B cell (primary cell): Measurements from ENCODE around the gene SCARF1. TPM values are rescaled to one million over a fixed set of nuclear protein-coding genes. Genes with fewer than 3 reads are reported as not detected.

Experiments
- ATAC-seq: fragments of 200-7000 bp; cut with Tn5 transposase; one replicate; pipeline ENCODE4 v1.10.0; 2021; ENCODE audit warnings: low read depth, mild to moderate bottlenecking, moderate number of reproducible peaks, moderate library complexity
- CTCF ChIA-PET: fragments of 350-600 bp; sonication (Branson Sonifier 250); formaldehyde crosslinking; loops from one replicate; lab custom pipeline; 2021; ENCODE audit warnings: antibody characterized with exemption, inconsistent platforms; lab: Charles Lee
- POLR2A ChIA-PET: fragments of 350-600 bp; sonication (Branson Sonifier 250); formaldehyde crosslinking; loops from one replicate; lab custom pipeline; 2021; ENCODE audit warnings: antibody characterized with exemption; lab: Charles Lee
- DNase-seq: peaks from one replicate; pipeline ENCODE4 v3.0.0; 2013
- H2AFZ ChIP-seq: 2 replicates; pipeline ENCODE4 v1.6.1; 2012; ENCODE audit warnings: mild to moderate bottlenecking, low read depth, low read length; ENCODE audit not compliant: insufficient read depth, poor library complexity, severe bottlenecking
- H3K27ac ChIP-seq, 2 donors: 1 replicate in 1 of 2; 2 replicates in 1 of 2; pipeline ENCODE4 v1.5.1; 2012 to 2013; ENCODE audit warnings: low read length in 2 of 2, mild to moderate bottlenecking in 2 of 2, moderate library complexity in 1 of 2
- H3K27me3 ChIP-seq, 4 experiments: fragments of 200-600 bp in 1 of 4; sonication (generic) in 1 of 4; replicated peaks in 1 of 4; 1 replicate in 2 of 4; 2 replicates in 2 of 4; pipeline versions ENCODE4 v1.6.1 to v1.7.0; 2013 to 2016; ENCODE audit warnings: low read length in 3 of 4, mild to moderate bottlenecking in 2 of 4, mixed read lengths in 1 of 4, moderate library complexity in 1 of 4; ENCODE audit not compliant: insufficient read depth in 4 of 4, control insufficient read depth in 3 of 4; ENCODE audit errors: control extremely low read depth in 1 of 4
- H3K36me3 ChIP-seq, 2 experiments: replicated peaks in 1 of 2; 1 replicate in 1 of 2; 2 replicates in 1 of 2; pipeline versions ENCODE4 v1.6.1 to v1.7.1; 2013; ENCODE audit warnings: low read length in 1 of 2; ENCODE audit not compliant: insufficient read depth in 2 of 2, control insufficient read depth in 1 of 2; ENCODE audit errors: control extremely low read depth in 1 of 2, extremely low read depth in 1 of 2
- H3K4me1 ChIP-seq, 2 donors: fragments of 200-600 bp in 1 of 2; sonication (generic) in 1 of 2; 1 replicate in 1 of 2; 2 replicates in 1 of 2; pipeline versions ENCODE4 v1.5.1 to v1.6.1; 2013 to 2017; ENCODE audit warnings: low read length in 2 of 2; ENCODE audit not compliant: control insufficient read depth in 2 of 2, insufficient read depth in 2 of 2
- H3K4me2 ChIP-seq: replicated peaks from 2 replicates; pipeline ENCODE3; 2012; ENCODE audit warnings: mild to moderate bottlenecking, low read depth, low read length; ENCODE audit not compliant: poor library complexity, severe bottlenecking
- H3K4me3 ChIP-seq, 5 experiments: fragments of 200-600 bp in 1 of 5; sonication (generic) in 1 of 5; 1 replicate in 3 of 5; 2 replicates in 2 of 5; pipeline versions ENCODE4 v1.5.1 to v1.7.0; 2011 to 2016; ENCODE audit warnings: low read length in 4 of 5, mild to moderate bottlenecking in 4 of 5, low read depth in 2 of 5, control low read depth in 1 of 5, moderate library complexity in 1 of 5; ENCODE audit not compliant: insufficient read depth in 1 of 5; ENCODE audit errors: control extremely low read depth in 1 of 5, extremely low read depth in 1 of 5
- H3K79me2 ChIP-seq: fragments of 200-600 bp; sonication (generic); one replicate; pipeline ENCODE4 v1.6.0; 2016; ENCODE audit warnings: low read length; ENCODE audit not compliant: control insufficient read depth, insufficient read depth
- H3K9ac ChIP-seq: fragments of 200-600 bp; sonication (generic); 2 replicates; pipeline ENCODE4 v1.6.1; 2017; ENCODE audit warnings: mild to moderate bottlenecking, low read length, moderate library complexity
- H3K9me3 ChIP-seq, 3 donors: one replicate each; pipeline versions ENCODE4 v1.6.1 to v1.7.1; 2013; ENCODE audit warnings: low read length in 2 of 3; ENCODE audit not compliant: control insufficient read depth in 2 of 3, insufficient read depth in 1 of 3; ENCODE audit errors: control extremely low read depth in 1 of 3
- H4K20me1 ChIP-seq: 2 replicates; pipeline ENCODE4 v1.6.0; 2012; ENCODE audit warnings: mild to moderate bottlenecking, low read length; ENCODE audit not compliant: insufficient read depth, control insufficient read depth, poor library complexity, severe bottlenecking
- H3K27ac Mint-ChIP-seq: one replicate; pipeline ENCODE4 v1.8.0; 2021; ENCODE audit warnings: mixed read lengths
- H3K27me3 Mint-ChIP-seq: one replicate; pipeline ENCODE4 v1.8.0; 2021; ENCODE audit warnings: mixed read lengths
- H3K4me1 Mint-ChIP-seq: one replicate; pipeline ENCODE4 v1.8.0; 2021; ENCODE audit warnings: mixed read lengths
- H3K4me3 Mint-ChIP-seq: one replicate; pipeline ENCODE4 v1.8.0; 2021; ENCODE audit warnings: mixed read lengths
- H3K9me3 Mint-ChIP-seq: one replicate; pipeline ENCODE4 v1.8.0; 2022; ENCODE audit warnings: mixed read lengths; ENCODE audit not compliant: insufficient read depth
- EZH2 ChIP-seq: IDR thresholded peaks from 2 replicates; pipeline ENCODE4 v1.6.1; 2012; ENCODE audit warnings: borderline replicate concordance, low read depth, mild to moderate bottlenecking, moderate library complexity, low read length; ENCODE audit not compliant: insufficient read depth, poor library complexity, severe bottlenecking
- whole genome bisulfite sequencing: methylation state at CpG from one replicate; pipeline ENCODE4 v1.1.5; 2013; ENCODE audit warnings: missing lambda C conversion rate; ENCODE audit not compliant: insufficient coverage; 5-methylcytosine and 5-hydroxymethylcytosine counted together
- intact Hi-C: fragments of 100-400 bp; cut with micrococcal nuclease; formaldehyde crosslinking; loops from one replicate; pipeline ENCODE4 v1.10.0; 2022
- polyA plus RNA-seq: library from polyadenylated mRNA; depleted of rRNA; stranded (reverse); fragments of >200 nt; gene quantifications from 2 replicates; pipeline ENCODE4 v1.2.3, GENCODE V29; 2012
- total RNA-seq, 2 donors: library from RNA; stranded (reverse); fragments of 120-200 nt in 1 of 2; gene quantifications; 1 replicate in 1 of 2; 2 replicates in 1 of 2; pipeline versions ENCODE4 v1.2.3 to v1.2.4, GENCODE V29; 2013 to 2022
- TF ChIP-seq, protein P1 (sequence below): fragments of 200-600 bp; IDR thresholded peaks from one replicate; pipeline ENCODE4 v1.8.0; 2022; ENCODE audit warnings: antibody characterized with exemption, mild to moderate bottlenecking

The SCARF1 gene
- total and polyA plus RNA-seq, 2 donors (not counting 1 experiment from before 2014, with no cell fraction given), result 0.54 to 3.7 TPM

DNA sequence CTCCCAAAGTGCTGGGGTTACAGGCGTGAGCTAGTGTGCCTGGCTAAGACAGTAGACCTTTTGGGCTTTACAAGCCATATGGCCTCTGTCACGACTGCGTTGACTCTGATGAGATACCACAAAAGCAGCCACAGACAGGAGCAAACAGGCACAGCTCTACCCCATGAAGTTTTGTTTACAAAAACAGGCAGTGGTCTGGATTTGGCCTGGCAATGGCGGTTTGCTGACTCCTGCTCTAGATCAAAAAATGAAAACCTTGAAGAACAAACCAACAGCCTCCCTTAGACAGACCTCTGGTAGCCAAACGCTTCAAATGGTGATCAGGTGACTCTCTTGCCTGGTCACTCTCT lies 37.6 kb downstream of the SCARF1 start:
- Mint-ChIP-seq H3K27me3 (no peaks in the 10 kb centered on the region), H3K27ac (peak overlapping the region; percentile 83), H3K4me1 (peaks cover 27% of the 10 kb centered on the region), H3K9me3 (no peaks in the 10 kb centered on the region), H3K4me3 (peak overlapping the region; percentile 72)
- DNase-seq (no peak), ATAC-seq (no peak)
- intact Hi-C loops, result loop anchor here (1.0 to 2.0 kb wide), 2 partner anchors 15 to 21 kb away; partner anchors contain the start of gene SLC43A2
- TF ChIP-seq, protein P1, sequence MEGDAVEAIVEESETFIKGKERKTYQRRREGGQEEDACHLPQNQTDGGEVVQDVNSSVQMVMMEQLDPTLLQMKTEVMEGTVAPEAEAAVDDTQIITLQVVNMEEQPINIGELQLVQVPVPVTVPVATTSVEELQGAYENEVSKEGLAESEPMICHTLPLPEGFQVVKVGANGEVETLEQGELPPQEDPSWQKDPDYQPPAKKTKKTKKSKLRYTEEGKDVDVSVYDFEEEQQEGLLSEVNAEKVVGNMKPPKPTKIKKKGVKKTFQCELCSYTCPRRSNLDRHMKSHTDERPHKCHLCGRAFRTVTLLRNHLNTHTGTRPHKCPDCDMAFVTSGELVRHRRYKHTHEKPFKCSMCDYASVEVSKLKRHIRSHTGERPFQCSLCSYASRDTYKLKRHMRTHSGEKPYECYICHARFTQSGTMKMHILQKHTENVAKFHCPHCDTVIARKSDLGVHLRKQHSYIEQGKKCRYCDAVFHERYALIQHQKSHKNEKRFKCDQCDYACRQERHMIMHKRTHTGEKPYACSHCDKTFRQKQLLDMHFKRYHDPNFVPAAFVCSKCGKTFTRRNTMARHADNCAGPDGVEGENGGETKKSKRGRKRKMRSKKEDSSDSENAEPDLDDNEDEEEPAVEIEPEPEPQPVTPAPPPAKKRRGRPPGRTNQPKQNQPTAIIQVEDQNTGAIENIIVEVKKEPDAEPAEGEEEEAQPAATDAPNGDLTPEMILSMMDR, result no peak
- TF ChIP-seq EZH2, result no peak
- no peaks in the 10 kb centered on the region for H3K27me3 ChIP-seq
- no peak overlapping the region for H2AFZ ChIP-seq
- ChIA-PET POLR2A (interaction anchor here (0.9 to 2.3 kb wide), 8 partner anchors 10 to 46 kb away, joined by 3 to 16 read pairs (median 4); partner anchors contain the start of genes PITPNA and SLC43A2), CTCF (interaction anchor here (0.8 to 1.7 kb wide), 6 partner anchors 8 to 243 kb away, joined by 3 to 8 read pairs (median 4); no protein-coding TSS in a partner anchor)
- peaks cover 0 to 34% of the 10 kb centered on the region in 2 experiments for H3K36me3 ChIP-seq
- H3K27ac ChIP-seq, result no peak overlapping the region
- 89% methylated on average over 5 of the region's 5 CpGs for WGBS
- H3K9me3 ChIP-seq, result no peaks in the 10 kb centered on the region
- peaks cover 22% of the 10 kb centered on the region for H3K79me2 ChIP-seq
- no peak overlapping the region for H3K4me3 ChIP-seq
- peaks cover 22% of the 10 kb centered on the region for H4K20me1 ChIP-seq
- peaks cover 0 to 19% of the 10 kb centered on the region in 2 donors for H3K4me1 ChIP-seq
- no peak overlapping the region for H3K9ac ChIP-seq
- no peak overlapping the region for H3K4me2 ChIP-seq

GRCh38 chr17:1606352-1606985 lies 39.1 kb downstream of the SCARF1 start:
- no peaks in the 10 kb centered on the region for H3K9me3 Mint-ChIP-seq
- Histone ChIP-seq H3K4me2 (peak overlapping the region; percentile 37), H2AFZ (no peak overlapping the region), H4K20me1 (peaks cover 26% of the 10 kb centered on the region), H3K27me3 (no peaks in the 10 kb centered on the region), H3K9me3 (peaks cover 0 to 7% (median 0%) of the 10 kb centered on the region in 3 donors), H3K4me1 (peaks cover 0 to 19% of the 10 kb centered on the region in 2 donors), H3K9ac (no peak overlapping the region), H3K27ac (no peak overlapping the region), H3K4me3 (no peak overlapping the region), H3K36me3 (peaks cover 0 to 29% of the 10 kb centered on the region in 2 experiments), H3K79me2 (peaks cover 17% of the 10 kb centered on the region)
- H3K27me3 Mint-ChIP-seq, result no peaks in the 10 kb centered on the region
- WGBS, result 71% methylated on average over 23 of the region's 26 CpGs
- H3K4me3 Mint-ChIP-seq, result peak overlapping the region; percentile 72
- ATAC-seq (no peak), DNase-seq (peak; percentile 18)
- ChIA-PET CTCF (interaction anchor here (0.6 to 1.3 kb wide), 3 partner anchors 9 to 34 kb away, joined by 3 to 5 read pairs (median 3); no protein-coding TSS in a partner anchor), POLR2A (interaction anchor here (0.6 to 2.3 kb wide), 9 partner anchors 8 to 32 kb away, joined by 4 to 16 read pairs (median 6); partner anchors contain the start of gene SLC43A2)
- TF ChIP-seq, protein P1, result no peak
- no peak for TF ChIP-seq EZH2
- peaks cover 27% of the 10 kb centered on the region for H3K4me1 Mint-ChIP-seq
- peak overlapping the region; percentile 83 for H3K27ac Mint-ChIP-seq
- intact Hi-C loops, result loop anchor here (2.0 kb wide), 1 partner anchor 22 kb away; the partner anchor contains the start of gene SLC43A2
